Fibroblast of lung (primary cell): ENCODE data around the gene WNT10A. TPM values are rescaled to one million over a fixed set of nuclear protein-coding genes. Genes with fewer than 3 reads are reported as not detected.

ENCODE experiments used
- DNase-seq, 2 donors: peaks; one replicate each; pipeline versions ENCODE4 v3.0.0 to v3.0.0-alpha.2; 2010; ENCODE audit warnings: low read depth in 2 of 2
- H2AFZ ChIP-seq: 2 replicates; pipeline ENCODE4 v1.5.1; 2012; ENCODE audit warnings: low read length, control low read depth, inconsistent platforms
- H3K27ac ChIP-seq: 2 replicates; pipeline ENCODE4 v1.5.1; 2011; ENCODE audit warnings: low read length, control low read depth; ENCODE audit not compliant: insufficient read depth
- H3K27me3 ChIP-seq: 2 replicates; pipeline ENCODE4 v1.5.1; 2011; ENCODE audit warnings: mild to moderate bottlenecking, low read length; ENCODE audit not compliant: control insufficient read depth, insufficient read depth
- H3K36me3 ChIP-seq: 2 replicates; pipeline ENCODE4 v1.5.1; 2011; ENCODE audit warnings: low read length; ENCODE audit not compliant: control insufficient read depth, insufficient read depth
- H3K4me1 ChIP-seq: 2 replicates; pipeline ENCODE4 v1.5.1; 2011; ENCODE audit warnings: low read length; ENCODE audit not compliant: control insufficient read depth, insufficient read depth; ENCODE audit errors: extremely low read depth
- H3K4me2 ChIP-seq: 2 replicates; pipeline ENCODE4 v1.5.1; 2011; ENCODE audit warnings: low read length, control low read depth; ENCODE audit not compliant: insufficient read depth; ENCODE audit errors: extremely low read depth
- H3K4me3 ChIP-seq, 4 experiments: fragments of 200-600 bp in 1 of 4; sonication (generic) in 1 of 4; replicated peaks in 1 of 4; 2 replicates each; pipeline ENCODE4 v1.5.1; 2011 to 2016; ENCODE audit warnings: low read length in 4 of 4, low read depth in 3 of 4, mild to moderate bottlenecking in 3 of 4, control low read depth in 2 of 4, inconsistent platforms in 1 of 4, mixed read lengths in 1 of 4; ENCODE audit not compliant: insufficient read depth in 1 of 4; ENCODE audit errors: control extremely low read depth in 1 of 4
- H3K79me2 ChIP-seq: 2 replicates; pipeline ENCODE4 v1.5.1; 2012; ENCODE audit warnings: mild to moderate bottlenecking, low read length, inconsistent platforms; ENCODE audit not compliant: control insufficient read depth, insufficient read depth
- H3K9ac ChIP-seq: 2 replicates; pipeline ENCODE4 v1.5.1; 2011; ENCODE audit warnings: mild to moderate bottlenecking, low read length, control low read depth; ENCODE audit not compliant: insufficient read depth
- H3K9me3 ChIP-seq: 2 replicates; pipeline ENCODE4 v1.5.1; 2012; ENCODE audit warnings: low read depth, low read length; ENCODE audit not compliant: control insufficient read depth, insufficient read depth
- H4K20me1 ChIP-seq: 2 replicates; pipeline ENCODE4 v1.5.1; 2011; ENCODE audit warnings: low read length; ENCODE audit not compliant: control insufficient read depth, insufficient read depth; ENCODE audit errors: extremely low read depth
- CTCF ChIP-seq, 2 donors: IDR thresholded peaks in 1 of 2; conservative IDR thresholded peaks in 1 of 2; 1 replicate in 1 of 2; 2 replicates in 1 of 2; pipeline ENCODE4 v1.5.1; 2011 to 2012; ENCODE audit warnings: low read length in 2 of 2, control low read depth in 1 of 2, inconsistent platforms in 1 of 2, low read depth in 1 of 2, mild to moderate bottlenecking in 1 of 2
- EZH2 ChIP-seq: IDR thresholded peaks from 2 replicates; pipeline ENCODE4 v1.5.1; 2012; ENCODE audit warnings: low read length, control low read depth, mild to moderate bottlenecking; ENCODE audit errors: missing control alignments
- polyA plus RNA-seq, 2 donors: library from polyadenylated mRNA; depleted of rRNA in 1 of 2; stranded (reverse) in 1 of 2; unstranded in 1 of 2; fragments of >200 nt; gene quantifications; 2 replicates each; pipeline ENCODE4 v1.2.1, GENCODE V29; 2011 to 2012; ENCODE audit warnings: missing spikeins in 1 of 2
- total RNA-seq: library from RNA; depleted of rRNA; stranded (reverse); fragments of >200 nt; gene quantifications from 2 replicates; pipeline ENCODE4 v1.2.1, GENCODE V29; 2014

WNT10A gene
- total and polyA plus RNA-seq, 2 donors (not counting 1 experiment from before 2014, with no cell fraction given) = not detected

GRCh38 chr2:218865999-218866398 lies 14.7 kb upstream of the WNT10A start:
- Histone ChIP-seq H2AFZ (no peak overlapping the region), H3K4me3 (no peak overlapping the region), H3K9ac (no peak overlapping the region), H3K27ac (no peak overlapping the region), H3K36me3 (no peaks in the 10 kb centered on the region), H3K79me2 (no peaks in the 10 kb centered on the region), H3K27me3 (peaks cover 30% of the 10 kb centered on the region), H3K4me2 (no peak overlapping the region), H4K20me1 (no peaks in the 10 kb centered on the region), H3K9me3 (no peaks in the 10 kb centered on the region), H3K4me1 (no peaks in the 10 kb centered on the region)
- DNase-seq = no peak
- TF ChIP-seq CTCF (conservative IDR thresholded peaks at IDR 0.05 in 1 of 2, IDR thresholded peaks at IDR 0.05 in 1 of 2; ENCODE audit: low read depth in 1 of 2, low read length in 2 of 2) (no peak), EZH2 (no peak)

DNA sequence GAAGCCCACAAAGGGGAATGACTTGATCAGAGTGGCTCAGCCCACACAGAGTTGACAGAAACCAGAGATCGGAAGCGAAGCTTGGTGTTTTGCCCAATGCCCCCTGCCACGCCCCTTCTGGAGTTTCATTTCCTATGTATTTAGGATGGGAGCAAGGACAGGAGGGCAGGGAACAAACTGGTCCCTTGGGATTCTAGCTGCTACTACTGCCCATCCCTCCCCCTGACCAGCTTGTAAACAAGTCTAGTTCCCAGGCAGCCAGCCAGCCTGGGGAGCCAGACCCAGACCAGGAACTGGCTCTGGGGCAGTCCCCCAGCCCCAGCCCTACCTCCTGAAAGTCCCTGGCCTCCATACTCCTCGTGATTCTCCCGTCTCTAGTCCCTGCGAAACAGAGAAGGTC lies 12.8 kb upstream of the WNT10A start:
- Histone ChIP-seq H3K4me2 (no peak overlapping the region), H4K20me1 (no peaks in the 10 kb centered on the region), H3K4me1 (no peaks in the 10 kb centered on the region), H3K27me3 (peaks cover 37% of the 10 kb centered on the region), H3K9ac (no peak overlapping the region), H3K27ac (no peak overlapping the region), H3K79me2 (no peaks in the 10 kb centered on the region), H3K36me3 (no peaks in the 10 kb centered on the region), H3K4me3 (no peak overlapping the region), H2AFZ (no peak overlapping the region), H3K9me3 (no peaks in the 10 kb centered on the region)
- TF ChIP-seq CTCF (conservative IDR thresholded peaks at IDR 0.05 in 1 of 2, IDR thresholded peaks at IDR 0.05 in 1 of 2; ENCODE audit: low read depth in 1 of 2, low read length in 2 of 2) (no peak), EZH2 (no peak)
- no peak for DNase-seq

- H3K27me3 ChIP-seq = peaks cover 46% of the 10 kb centered on the region
- no peak overlapping the region for H3K4me2 ChIP-seq
- no peak overlapping the region for H3K4me3 ChIP-seq
- no peak overlapping the region for H2AFZ ChIP-seq
- no peaks in the 10 kb centered on the region for H3K79me2 ChIP-seq
- no peaks in the 10 kb centered on the region for H4K20me1 ChIP-seq
- H3K9me3 ChIP-seq = no peaks in the 10 kb centered on the region
- no peak overlapping the region for H3K9ac ChIP-seq
- no peak overlapping the region for H3K27ac ChIP-seq
- no peaks in the 10 kb centered on the region for H3K36me3 ChIP-seq
- TF ChIP-seq CTCF (conservative IDR thresholded peaks at IDR 0.05 in 1 of 2, IDR thresholded peaks at IDR 0.05 in 1 of 2; ENCODE audit: low read depth in 1 of 2, low read length in 2 of 2) = no peak
- TF ChIP-seq EZH2 = no peak
- no peaks in the 10 kb centered on the region for H3K4me1 ChIP-seq
- no peak for DNase-seq
These were observed 11.6 kb upstream of the WNT10A start for GRCh38 chr2:218869064-218869463.
